Neural cell (in vitro differentiated cells): ENCODE data around the gene CLSTN2. TPM values are rescaled to one million over a fixed set of nuclear protein-coding genes. Genes with fewer than 3 reads are reported as not detected.

ENCODE experiments used
- H2AFZ ChIP-seq: fragments of 200-600, 300-800 bp; sonication (generic), shearing (Covaris generic); 2 replicates; pipeline ENCODE4 v1.6.0; 2014; ENCODE audit warnings: low read depth, mild to moderate bottlenecking, antibody characterized with exemption, low read length, moderate library complexity
- H3F3A ChIP-seq: fragments of 200-600 bp; shearing (Covaris generic); 2 replicates; pipeline ENCODE4 v1.6.1; 2016; ENCODE audit warnings: mild to moderate bottlenecking, moderate library complexity, mixed read lengths, antibody characterized with exemption, low read length; ENCODE audit not compliant: insufficient read depth, poor library complexity, severe bottlenecking
- H3K27ac ChIP-seq: fragments of 200-600, 300-800 bp; sonication (generic), shearing (Covaris generic); 2 replicates; pipeline ENCODE4 v1.5.1; 2014; ENCODE audit warnings: mild to moderate bottlenecking, low read length, moderate library complexity
- H3K27me3 ChIP-seq: fragments of 300-800, 200-600 bp; sonication (generic), shearing (Covaris generic); 2 replicates; pipeline ENCODE4 v1.6.0; 2014; ENCODE audit warnings: mild to moderate bottlenecking, low read depth, low read length, moderate library complexity; ENCODE audit not compliant: insufficient read depth
- H3K36me3 ChIP-seq: fragments of 300-800, 200-600 bp; sonication (generic), shearing (Covaris generic); 2 replicates; pipeline ENCODE4 v1.5.1; 2014; ENCODE audit warnings: mild to moderate bottlenecking, antibody characterized with exemption, low read length, moderate library complexity; ENCODE audit not compliant: insufficient read depth
- H3K4me2 ChIP-seq: fragments of 300-800, 200-600 bp; sonication (generic), shearing (Covaris generic); 2 replicates; pipeline ENCODE4 v1.6.0; 2014; ENCODE audit warnings: mild to moderate bottlenecking, low read length
- H3K4me3 ChIP-seq: fragments of 300-800, 200-600 bp; sonication (generic), shearing (Covaris generic); 2 replicates; pipeline ENCODE4 v1.5.1; 2014; ENCODE audit warnings: mild to moderate bottlenecking, low read length, moderate library complexity
- H3K79me2 ChIP-seq: fragments of 200-600 bp; shearing (Covaris generic); replicated peaks from 2 replicates; pipeline ENCODE4 v1.6.0; 2014; ENCODE audit warnings: mild to moderate bottlenecking, low read length, moderate library complexity; ENCODE audit not compliant: insufficient read depth
- H3K9ac ChIP-seq: fragments of 300-800, 200-600 bp; sonication (generic), shearing (Covaris generic); 2 replicates; pipeline ENCODE4 v1.6.1; 2016; ENCODE audit warnings: mild to moderate bottlenecking, low read length, mixed read lengths
- H3K9me2 ChIP-seq: fragments of 200-600 bp; shearing (Covaris generic); 2 replicates; pipeline ENCODE4 v1.6.1; 2016; ENCODE audit warnings: mild to moderate bottlenecking, low read length, mixed read lengths; ENCODE audit not compliant: insufficient read depth
- H3K9me3 ChIP-seq: fragments of 200-600, 300-800 bp; sonication (generic), shearing (Covaris generic); 2 replicates; pipeline ENCODE4 v1.6.1; 2016; ENCODE audit warnings: mild to moderate bottlenecking, mixed run types, low read length, moderate library complexity, mixed read lengths
- H4K20me1 ChIP-seq: fragments of 200-600 bp; shearing (Covaris generic); 2 replicates; pipeline ENCODE4 v1.6.1; 2016; ENCODE audit warnings: mild to moderate bottlenecking, mixed run types; ENCODE audit not compliant: insufficient read depth
- CTCF ChIP-seq: fragments of 450-650 bp; IDR thresholded peaks from 2 replicates; pipeline ENCODE4 v1.5.1; 2014; ENCODE audit warnings: antibody characterized with exemption, mild to moderate bottlenecking, moderate library complexity; ENCODE audit not compliant: poor library complexity, severe bottlenecking
- EP300 ChIP-seq: fragments of 450-650 bp; conservative IDR thresholded peaks from 2 replicates; pipeline ENCODE4 v1.6.1; 2014; ENCODE audit warnings: antibody characterized with exemption, mild to moderate bottlenecking, moderate library complexity; ENCODE audit not compliant: poor library complexity, severe bottlenecking
- EZH2 ChIP-seq: fragments of 200-600, 300-800 bp; shearing (Covaris generic), sonication (generic); IDR thresholded peaks from 2 replicates; pipeline ENCODE4 v1.6.1; 2014; ENCODE audit warnings: antibody characterized with exemption, low read length, borderline replicate concordance, mild to moderate bottlenecking; ENCODE audit not compliant: insufficient read depth, poor library complexity, severe bottlenecking
- MXI1 ChIP-seq: fragments of 450-650 bp; conservative IDR thresholded peaks from 2 replicates; pipeline ENCODE4 v1.6.1; 2014; ENCODE audit warnings: antibody characterized with exemption, mild to moderate bottlenecking; ENCODE audit not compliant: poor library complexity, severe bottlenecking
- POLR2AphosphoS5 ChIP-seq: IDR thresholded peaks from 2 replicates; pipeline ENCODE4 v1.6.1; 2012
- RAD21 ChIP-seq: fragments of 450-650 bp; conservative IDR thresholded peaks from 2 replicates; pipeline ENCODE4 v1.6.1; 2014; ENCODE audit warnings: antibody characterized with exemption, mild to moderate bottlenecking, moderate library complexity
- REST ChIP-seq: IDR thresholded peaks from 2 replicates; pipeline ENCODE4 v1.6.1; 2012; ENCODE audit warnings: borderline replicate concordance
- SMC3 ChIP-seq: fragments of 450-650 bp; conservative IDR thresholded peaks from 2 replicates; pipeline ENCODE4 v1.6.1; 2014; ENCODE audit warnings: antibody characterized with exemption, mild to moderate bottlenecking, moderate library complexity; ENCODE audit not compliant: poor library complexity
- TAF1 ChIP-seq: IDR thresholded peaks from 2 replicates; pipeline ENCODE4 v1.6.1; 2012; ENCODE audit warnings: low read depth
- polyA plus RNA-seq: library from polyadenylated mRNA; depleted of rRNA; stranded (reverse); fragments of >200 nt; gene quantifications from 2 replicates; pipeline ENCODE4 v1.2.3, GENCODE V29; 2014

Gene CLSTN2
- polyA plus RNA-seq, 1 donor from 2014 or later: 10.7 TPM

- no peak for TF ChIP-seq POLR2AphosphoS5
- TF ChIP-seq CTCF: no peak
- no peak for TF ChIP-seq EZH2
- no peak for TF ChIP-seq SMC3
- TF ChIP-seq TAF1: no peak
- no peak for TF ChIP-seq REST
- no peak for TF ChIP-seq EP300
- no peak for TF ChIP-seq MXI1
- no peak for TF ChIP-seq RAD21
- Histone ChIP-seq H3K9me3 (no peaks in the 10 kb centered on the region), H3K4me3 (no peak overlapping the region), H3K27ac (no peak overlapping the region), H3K9ac (no peak overlapping the region), H3K79me2 (no peaks in the 10 kb centered on the region), H3K4me2 (no peak overlapping the region), H3K36me3 (no peaks in the 10 kb centered on the region), H3K27me3 (no peaks in the 10 kb centered on the region), H2AFZ (no peak overlapping the region), H4K20me1 (no peaks in the 10 kb centered on the region), H3F3A (no peaks in the 10 kb centered on the region), H3K9me2 (no peaks in the 10 kb centered on the region)
Measured at GRCh38 chr3:140470962-140471361, 536.0 kb downstream of the CLSTN2 start.

GRCh38 chr3:140472306-140473020 is 537.5 kb downstream of the CLSTN2 start:
- H3K27ac ChIP-seq: no peak overlapping the region
- no peak overlapping the region for H2AFZ ChIP-seq
- H3K9me2 ChIP-seq: no peaks in the 10 kb centered on the region
- no peak overlapping the region for H3K4me3 ChIP-seq
- TF ChIP-seq REST: no peak
- no peaks in the 10 kb centered on the region for H3F3A ChIP-seq
- H3K27me3 ChIP-seq: no peaks in the 10 kb centered on the region
- no peaks in the 10 kb centered on the region for H3K79me2 ChIP-seq
- H3K9ac ChIP-seq: no peak overlapping the region
- no peaks in the 10 kb centered on the region for H4K20me1 ChIP-seq
- no peaks in the 10 kb centered on the region for H3K9me3 ChIP-seq
- no peak overlapping the region for H3K4me2 ChIP-seq
- H3K36me3 ChIP-seq: no peaks in the 10 kb centered on the region
